ENCODE data around the gene SLC6A17. TPM values are rescaled to one million over a fixed set of nuclear protein-coding genes. Genes with fewer than 3 reads are reported as not detected.
A peak's percentile ranks its signal among the peaks of the same experiment; 100 is the strongest.

SLC6A17 gene
- total RNA-seq, 1 experiment from 2014 or later, result not detected

DNA sequence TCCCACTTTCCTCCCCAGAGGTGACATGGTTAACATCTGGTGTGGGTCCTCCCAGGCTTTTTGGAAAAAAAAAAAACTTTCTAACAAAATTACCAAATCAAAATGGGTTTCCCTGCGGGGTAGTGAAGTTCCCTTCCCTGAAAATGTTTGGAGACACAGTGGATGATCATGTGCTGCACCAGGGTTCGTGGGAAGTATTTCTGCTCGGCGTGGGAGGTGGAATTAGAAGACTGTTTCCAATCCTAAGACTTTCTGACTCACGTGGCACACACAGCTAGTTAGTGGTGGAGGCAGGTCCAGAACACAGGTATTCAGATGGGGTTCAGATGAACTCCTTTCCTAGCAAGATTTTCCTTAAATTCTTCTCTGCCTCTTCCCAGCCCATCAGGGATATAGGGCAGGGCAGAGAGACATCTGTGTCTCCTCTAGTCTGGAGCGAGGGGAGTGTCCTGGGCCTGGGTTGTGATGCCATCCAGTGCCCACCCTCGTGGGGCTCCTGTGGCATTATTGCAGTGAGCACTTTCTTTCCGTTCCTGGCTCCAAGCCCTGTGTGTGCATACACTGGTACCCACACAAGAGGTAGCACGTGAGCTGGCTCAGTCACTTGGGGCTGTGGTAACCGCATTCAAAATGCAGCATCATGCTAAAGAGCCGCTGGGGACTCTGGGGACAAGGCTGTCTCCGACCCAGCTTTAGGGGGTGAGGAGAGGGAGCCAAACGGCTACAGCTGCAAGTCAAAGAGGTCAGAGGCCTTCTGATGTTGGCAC lies 87.3 kb downstream of the SLC6A17 start:
- POLR2A ChIA-PET (ENCODE audit: low non-redundant PET), result no interaction called here
- intact Hi-C loops (cut with micrococcal nuclease; ENCODE audit: unreplicated experiment), result no loop called here
- no peak for DNase-seq (ENCODE audit: low spot score)
- Histone ChIP-seq H3K36me3 (ENCODE audit: insufficient read depth, low read length, poor library complexity, severe bottlenecking) (no peaks in the 10 kb centered on the region), H3K4me1 (ENCODE audit: insufficient read depth, low read length, poor library complexity, severe bottlenecking) (peaks cover 8% of the 10 kb centered on the region), H3K27ac (ENCODE audit: low read depth, low read length, poor library complexity, severe bottlenecking) (no peak overlapping the region), H3K27me3 (replicated peaks; ENCODE audit: insufficient read depth, low read depth, low read length, poor library complexity) (no peaks in the 10 kb centered on the region), H3K4me3 (ENCODE audit: low read depth, low read length, poor library complexity, severe bottlenecking) (no peak overlapping the region), H3K9me3 (ENCODE audit: low read depth, low read length, poor library complexity, severe bottlenecking) (no peaks in the 10 kb centered on the region)
- TF ChIP-seq EZH2 (IDR thresholded peaks at IDR 0.05; ENCODE audit: borderline replicate concordance, low read depth, low read length, poor library complexity, severe bottlenecking), result no peak
- TF ChIP-seq, protein P1, sequence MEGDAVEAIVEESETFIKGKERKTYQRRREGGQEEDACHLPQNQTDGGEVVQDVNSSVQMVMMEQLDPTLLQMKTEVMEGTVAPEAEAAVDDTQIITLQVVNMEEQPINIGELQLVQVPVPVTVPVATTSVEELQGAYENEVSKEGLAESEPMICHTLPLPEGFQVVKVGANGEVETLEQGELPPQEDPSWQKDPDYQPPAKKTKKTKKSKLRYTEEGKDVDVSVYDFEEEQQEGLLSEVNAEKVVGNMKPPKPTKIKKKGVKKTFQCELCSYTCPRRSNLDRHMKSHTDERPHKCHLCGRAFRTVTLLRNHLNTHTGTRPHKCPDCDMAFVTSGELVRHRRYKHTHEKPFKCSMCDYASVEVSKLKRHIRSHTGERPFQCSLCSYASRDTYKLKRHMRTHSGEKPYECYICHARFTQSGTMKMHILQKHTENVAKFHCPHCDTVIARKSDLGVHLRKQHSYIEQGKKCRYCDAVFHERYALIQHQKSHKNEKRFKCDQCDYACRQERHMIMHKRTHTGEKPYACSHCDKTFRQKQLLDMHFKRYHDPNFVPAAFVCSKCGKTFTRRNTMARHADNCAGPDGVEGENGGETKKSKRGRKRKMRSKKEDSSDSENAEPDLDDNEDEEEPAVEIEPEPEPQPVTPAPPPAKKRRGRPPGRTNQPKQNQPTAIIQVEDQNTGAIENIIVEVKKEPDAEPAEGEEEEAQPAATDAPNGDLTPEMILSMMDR (conservative IDR thresholded peaks at IDR 0.05; ENCODE audit: low read depth, low read length), result no peak
- BruUV-seq (replicated peaks), result no TSS peak
- CTCF ChIA-PET, result no interaction called here

DNA sequence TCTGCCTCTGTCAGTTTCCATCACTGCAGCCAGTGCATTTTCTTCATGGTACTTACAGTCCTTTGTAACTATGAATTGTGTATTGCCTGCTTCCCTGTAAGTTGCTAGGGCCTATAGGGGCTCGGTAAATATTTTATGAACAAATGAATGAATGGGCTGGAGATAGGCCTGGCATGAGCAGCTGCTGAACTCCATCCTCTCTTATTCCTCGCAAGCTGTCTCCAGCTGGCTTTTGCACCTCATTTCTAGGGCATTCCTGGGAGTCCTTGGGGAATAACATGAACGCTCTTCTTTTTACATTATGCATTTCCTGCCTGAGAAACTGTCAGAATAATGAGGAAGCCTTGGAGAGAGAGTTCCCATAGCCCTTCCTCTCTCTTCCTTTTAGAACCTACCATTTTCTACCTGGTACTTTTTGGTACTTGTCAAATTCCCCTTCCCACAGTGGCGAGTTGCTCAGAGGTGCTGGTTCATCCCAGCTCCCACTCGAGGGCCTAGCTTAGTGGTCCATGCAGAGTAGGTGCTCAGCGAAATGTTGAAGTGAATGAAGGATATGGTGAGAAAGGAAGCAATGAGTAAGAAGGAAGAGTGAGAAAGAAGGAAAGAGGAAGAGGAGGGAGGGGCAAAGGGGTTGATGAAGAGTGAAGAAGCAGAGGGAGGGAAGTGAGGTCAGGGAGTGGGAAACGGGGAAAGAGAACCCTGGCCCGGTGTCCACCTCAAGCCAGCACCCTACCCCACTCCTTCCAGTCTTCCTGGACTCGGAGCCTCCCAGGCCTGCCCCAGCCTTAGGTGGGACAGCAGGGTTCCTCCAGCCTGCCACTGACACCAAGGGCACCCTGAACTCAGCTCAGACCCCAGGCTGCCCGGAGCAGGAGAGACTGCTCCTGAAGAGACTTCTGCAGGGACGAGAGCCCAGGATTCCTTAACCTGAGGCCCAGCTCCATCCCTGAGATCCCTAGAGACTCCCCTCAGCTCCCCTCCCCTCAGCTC lies 89.4 kb downstream of the SLC6A17 start:
- BruUV-seq (replicated peaks), result no TSS peak
- POLR2A ChIA-PET (ENCODE audit: low non-redundant PET), result no interaction called here

DNA sequence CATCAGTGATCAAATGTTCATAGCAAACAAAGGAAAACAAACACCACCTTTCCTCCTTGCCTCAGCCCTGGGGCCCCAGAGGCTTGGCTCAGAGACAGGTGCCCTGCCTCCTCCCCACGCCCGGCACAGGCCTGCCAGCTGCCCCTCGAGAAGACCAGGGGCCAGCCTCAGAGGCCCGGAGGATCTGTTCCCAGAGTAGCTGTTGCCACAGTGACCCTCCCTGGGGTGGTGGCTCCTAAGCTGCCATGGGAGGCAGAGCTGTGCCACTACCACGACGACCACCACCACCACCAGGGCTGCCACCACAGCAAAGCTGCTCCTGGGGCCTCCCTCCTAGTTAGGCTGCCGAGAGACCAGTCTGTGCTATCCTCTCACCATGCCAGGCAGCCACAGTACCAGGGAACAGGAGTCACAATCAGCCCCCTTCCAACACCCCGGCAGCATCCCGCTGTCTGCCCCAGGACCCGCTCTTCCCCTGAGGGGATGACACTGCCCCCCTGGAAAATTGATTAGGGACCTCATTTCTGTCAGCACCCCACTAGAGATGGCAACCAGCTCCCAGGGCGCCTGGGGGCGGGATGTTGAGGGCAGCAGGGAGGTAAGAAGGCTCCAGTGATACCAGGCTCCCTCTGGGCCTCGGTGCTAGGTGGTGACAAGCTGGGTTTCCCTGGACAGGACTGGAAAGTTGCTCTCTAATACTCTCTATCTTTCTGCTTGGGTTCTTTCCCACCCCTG lies 90.3 kb downstream of the SLC6A17 start:
- no peak for DNase-seq (ENCODE audit: low spot score)
- POLR2A ChIA-PET (ENCODE audit: low non-redundant PET), result no interaction called here
- H3K27me3 ChIP-seq (replicated peaks; ENCODE audit: insufficient read depth, low read depth, low read length, poor library complexity), result no peaks in the 10 kb centered on the region
- H3K27ac ChIP-seq (ENCODE audit: low read depth, low read length, poor library complexity, severe bottlenecking), result no peak overlapping the region
- CTCF ChIA-PET, result no interaction called here
- BruUV-seq (replicated peaks), result no TSS peak
- no peaks in the 10 kb centered on the region for H3K36me3 ChIP-seq (ENCODE audit: insufficient read depth, low read length, poor library complexity, severe bottlenecking)
- peaks cover 8% of the 10 kb centered on the region for H3K4me1 ChIP-seq (ENCODE audit: insufficient read depth, low read length, poor library complexity, severe bottlenecking)
- intact Hi-C loops (cut with micrococcal nuclease; ENCODE audit: unreplicated experiment), result no loop called here
- no peaks in the 10 kb centered on the region for H3K9me3 ChIP-seq (ENCODE audit: low read depth, low read length, poor library complexity, severe bottlenecking)
- no peak overlapping the region for H3K4me3 ChIP-seq (ENCODE audit: low read depth, low read length, poor library complexity, severe bottlenecking)
- no peak for TF ChIP-seq EZH2 (IDR thresholded peaks at IDR 0.05; ENCODE audit: borderline replicate concordance, low read depth, low read length, poor library complexity, severe bottlenecking)
- TF ChIP-seq, protein P1 (conservative IDR thresholded peaks at IDR 0.05; ENCODE audit: low read depth, low read length), result no peak

More for the DNA sequence above, 89.4 kb downstream of the SLC6A17 start:
- Histone ChIP-seq H3K4me1 (ENCODE audit: insufficient read depth, low read length, poor library complexity, severe bottlenecking) (peaks cover 8% of the 10 kb centered on the region), H3K27me3 (replicated peaks; ENCODE audit: insufficient read depth, low read depth, low read length, poor library complexity) (no peaks in the 10 kb centered on the region), H3K27ac (ENCODE audit: low read depth, low read length, poor library complexity, severe bottlenecking) (no peak overlapping the region), H3K4me3 (ENCODE audit: low read depth, low read length, poor library complexity, severe bottlenecking) (no peak overlapping the region), H3K9me3 (ENCODE audit: low read depth, low read length, poor library complexity, severe bottlenecking) (no peaks in the 10 kb centered on the region), H3K36me3 (ENCODE audit: insufficient read depth, low read length, poor library complexity, severe bottlenecking) (no peaks in the 10 kb centered on the region)
- DNase-seq (ENCODE audit: low spot score), result peak; percentile 58
- intact Hi-C loops (cut with micrococcal nuclease; ENCODE audit: unreplicated experiment), result no loop called here
- TF ChIP-seq, protein P1 (conservative IDR thresholded peaks at IDR 0.05; ENCODE audit: low read depth, low read length), result no peak
- TF ChIP-seq EZH2 (IDR thresholded peaks at IDR 0.05; ENCODE audit: borderline replicate concordance, low read depth, low read length, poor library complexity, severe bottlenecking), result no peak
- CTCF ChIA-PET, result no interaction called here

Data from A673 (cell line).